GM19468 (cell line): ENCODE results near the gene CA11.

Source experiments
- ATAC-seq: cut with Tn5 transposase; IDR thresholded peaks from one replicate; pipeline ENCODE4 v1.9.1; 2021; ENCODE audit warnings: mild to moderate bottlenecking, moderate library complexity, moderate number of reproducible peaks; ENCODE audit not compliant: unreplicated experiment; ENCODE audit errors: extremely low read depth

The CA11 gene

GRCh38 chr19:48631225-48631624 lies 14.8 kb downstream of the CA11 start:
- ATAC-seq, result no peak

- no peak for ATAC-seq
Observed at GRCh38 chr19:48630296-48631063, 15.5 kb downstream of the CA11 start.

GRCh38 chr19:48629599-48630295 lies 16.2 kb downstream of the CA11 start:
- ATAC-seq, result no peak

- no peak for ATAC-seq
Observed at GRCh38 chr19:48629297-48629598, 16.7 kb downstream of the CA11 start.

- ATAC-seq, result no peak
Observed at GRCh38 chr19:48628486-48629296, 17.3 kb downstream of the CA11 start.

- ATAC-seq, result no peak
Observed at GRCh38 chr19:48627865-48628314, 18.1 kb downstream of the CA11 start.

GRCh38 chr19:48627201-48627864 lies 18.7 kb downstream of the CA11 start:
- no peak for ATAC-seq

- ATAC-seq, result no peak
Observed at GRCh38 chr19:48625891-48626327, 20.1 kb downstream of the CA11 start.

GRCh38 chr19:48624791-48625723 lies 20.9 kb downstream of the CA11 start:
- no peak for ATAC-seq

GRCh38 chr19:48624067-48624594 lies 21.9 kb downstream of the CA11 start:
- ATAC-seq, result peak; percentile 37

- ATAC-seq, result no peak
Observed at GRCh38 chr19:48623556-48624066, 22.4 kb downstream of the CA11 start.

GRCh38 chr19:48619692-48620585 lies 26.0 kb downstream of the CA11 start:
- ATAC-seq, result no peak

- ATAC-seq, result peak; percentile 69
Observed at GRCh38 chr19:48618916-48619691, 26.9 kb downstream of the CA11 start, which contains the start of the genes RPL18 and SPHK2. Gene RPL18, minus strand, starts transcription at chr19:48619178. Its CDS starts 35 bp downstream, at chr19:48619143. Gene SPHK2, plus strand, starts transcription at chr19:48619506. Its CDS starts 1,009 bp downstream, at chr19:48620515.

- no peak for ATAC-seq
Observed at GRCh38 chr19:48618278-48618915, 27.6 kb downstream of the CA11 start.

GRCh38 chr19:48617146-48617937 lies 28.6 kb downstream of the CA11 start:
- no peak for ATAC-seq
